NCI-H460 (cell line): Measurements from ENCODE around the gene EXOC3L4. TPM values are rescaled to one million over a fixed set of nuclear protein-coding genes. Genes with fewer than 3 reads are reported as not detected.
A peak's percentile ranks its signal among the peaks of the same experiment; 100 is the strongest.
"Not testable (repeated sequence)": the region's sequence is repeated elsewhere in the genome, so short reads cannot be mapped to it uniquely, and the experiment has no call there.

ENCODE experiments used
- DNase-seq: peaks from one replicate; pipeline ENCODE4 v3.0.0-alpha.2; 2016; ENCODE audit warnings: low read depth; ENCODE audit errors: extremely low read depth
- polyA plus RNA-seq: library from polyadenylated mRNA; depleted of rRNA; stranded (reverse); fragments of >200 nt; gene quantifications from 2 replicates; pipeline ENCODE4 v1.2.3, GENCODE V29; 2014; cell fraction: nucleus; rRNA removed
- total RNA-seq: library from RNA; depleted of rRNA; stranded (reverse); fragments of >200 nt; shearing (Covaris generic); gene quantifications from 2 replicates; pipeline ENCODE4 v1.2.3, GENCODE V29; 2014; rRNA removed

The EXOC3L4 gene
- total RNA-seq, result 0.72 and 1.8 TPM in 2 replicates
- polyA plus RNA-seq, result 4.9 and 23.1 TPM in 2 replicates

- no peak for DNase-seq
Measured at GRCh38 chr14:103094406-103095209, at the start of gene EXOC3L4. Gene EXOC3L4 (plus strand): TSS chr14:103094725. CDS start chr14:103100220, 5,495 bp downstream.

- DNase-seq, result no peak
Measured at GRCh38 chr14:103045371-103045869, 49.1 kb upstream of the EXOC3L4 start.

GRCh38 chr14:103047453-103047852 lies 47.1 kb upstream of the EXOC3L4 start:
- DNase-seq, result not testable (repeated sequence)

GRCh38 chr14:103050935-103051334 lies 43.6 kb upstream of the EXOC3L4 start:
- no peak for DNase-seq

GRCh38 chr14:103052407-103052806 lies 42.1 kb upstream of the EXOC3L4 start:
- no peak for DNase-seq

- no peak for DNase-seq
Measured at GRCh38 chr14:103055695-103056094, 38.8 kb upstream of the EXOC3L4 start.

- peak; percentile 40 for DNase-seq
Measured at GRCh38 chr14:103056322-103057027, 38.0 kb upstream of the EXOC3L4 start.

- DNase-seq, result no peak
Measured at GRCh38 chr14:103057028-103057371, 37.5 kb upstream of the EXOC3L4 start.

- peak; percentile 90 for DNase-seq
Measured at GRCh38 chr14:103057372-103058163, 37.0 kb upstream of the EXOC3L4 start, which contains the start of gene CDC42BPB. Gene CDC42BPB (minus strand): TSS chr14:103057549. CDS start chr14:103057173, 376 bp downstream.

GRCh38 chr14:103058164-103059055 lies 36.1 kb upstream of the EXOC3L4 start:
- DNase-seq, result no peak

- DNase-seq, result no peak
Measured at GRCh38 chr14:103059556-103059955, 35.0 kb upstream of the EXOC3L4 start.

- no peak for DNase-seq
Measured at GRCh38 chr14:103061482-103061976, 33.0 kb upstream of the EXOC3L4 start.

- DNase-seq, result no peak
Measured at GRCh38 chr14:103064436-103064835, 30.1 kb upstream of the EXOC3L4 start.

- DNase-seq, result no peak
Measured at GRCh38 chr14:103064978-103065377, 29.5 kb upstream of the EXOC3L4 start.

- no peak for DNase-seq
Measured at GRCh38 chr14:103065861-103066260, 28.7 kb upstream of the EXOC3L4 start.

GRCh38 chr14:103066399-103066798 lies 28.1 kb upstream of the EXOC3L4 start:
- peak; percentile 40 for DNase-seq

- DNase-seq, result peak; percentile 61
Measured at GRCh38 chr14:103067231-103067954, 27.1 kb upstream of the EXOC3L4 start.

GRCh38 chr14:103068351-103069073 lies 26.0 kb upstream of the EXOC3L4 start:
- no peak for DNase-seq
